CD4-positive, alpha-beta T cell treated with Interleukin-15 for 1 hour (primary cell): ENCODE results near the gene OR4P4.

Experiments used
- DNase-seq: peaks from one replicate; pipeline ENCODE4 v3.0.0-alpha.2; 2020

OR4P4 gene

GRCh38 chr11:55634813-55635212 is at the start of gene OR4P4:
OR4P4 (plus strand) TSS chr11:55635113.
- no peak for DNase-seq

- no peak for DNase-seq
Observed at GRCh38 chr11:55607545-55607944, 27.4 kb upstream of the OR4P4 start, which contains the start of gene OR4C11. OR4C11 (minus strand) TSS chr11:55607645; CDS start chr11:55604373, 3,272 bp downstream.

GRCh38 chr11:55624531-55624930 is 10.4 kb upstream of the OR4P4 start:
- DNase-seq = no peak

GRCh38 chr11:55648027-55648426 is 13.1 kb downstream of the OR4P4 start, which contains the start of gene OR4S2:
OR4S2 (plus strand) TSS chr11:55648327; CDS start chr11:55650904, 2,577 bp downstream.
- DNase-seq = no peak

GRCh38 chr11:55652560-55652959 is 17.6 kb downstream of the OR4P4 start:
- DNase-seq = no peak

GRCh38 chr11:55655096-55655495 is 20.2 kb downstream of the OR4P4 start:
- no peak for DNase-seq

- no peak for DNase-seq
Observed at GRCh38 chr11:55658031-55658573, 23.2 kb downstream of the OR4P4 start.

GRCh38 chr11:55658608-55659007 is 23.7 kb downstream of the OR4P4 start:
- no peak for DNase-seq

- DNase-seq = no peak
Observed at GRCh38 chr11:55661901-55662300, 27.0 kb downstream of the OR4P4 start, which contains the start of gene OR4C6. OR4C6 (plus strand) TSS chr11:55662201; CDS start chr11:55665167, 2,966 bp downstream.

- no peak for DNase-seq
Observed at GRCh38 chr11:55669376-55669775, 34.5 kb downstream of the OR4P4 start.

GRCh38 chr11:55673860-55674259 is 38.9 kb downstream of the OR4P4 start:
- no peak for DNase-seq
